HS-27A (cell line): ENCODE results near the gene TCF4.

ENCODE experiments used
- DNase-seq: peaks from one replicate; pipeline ENCODE4 v3.0.0-alpha.2; 2012; ENCODE audit warnings: low read depth, missing footprints

TCF4 gene

DNA sequence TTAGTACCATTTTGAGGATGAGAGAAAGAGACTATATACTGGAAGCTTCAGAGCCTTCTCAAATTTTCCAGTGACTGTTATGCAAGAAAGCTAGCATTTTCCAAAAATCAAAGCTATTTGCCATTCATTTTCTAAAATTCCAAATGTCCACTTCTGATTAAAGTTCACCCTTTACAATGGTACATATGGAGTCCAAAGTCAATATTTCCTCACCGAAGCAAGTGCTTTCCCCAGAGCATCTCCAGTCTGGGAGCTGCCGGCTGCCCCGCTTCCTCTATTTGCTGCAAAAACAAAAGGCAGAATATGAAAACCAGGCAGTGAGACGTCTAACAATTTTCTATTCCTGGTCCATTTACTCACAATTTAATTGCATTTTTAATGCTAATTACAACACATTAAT is 326.7 kb downstream of the TCF4 start:
- DNase-seq: no peak

DNA sequence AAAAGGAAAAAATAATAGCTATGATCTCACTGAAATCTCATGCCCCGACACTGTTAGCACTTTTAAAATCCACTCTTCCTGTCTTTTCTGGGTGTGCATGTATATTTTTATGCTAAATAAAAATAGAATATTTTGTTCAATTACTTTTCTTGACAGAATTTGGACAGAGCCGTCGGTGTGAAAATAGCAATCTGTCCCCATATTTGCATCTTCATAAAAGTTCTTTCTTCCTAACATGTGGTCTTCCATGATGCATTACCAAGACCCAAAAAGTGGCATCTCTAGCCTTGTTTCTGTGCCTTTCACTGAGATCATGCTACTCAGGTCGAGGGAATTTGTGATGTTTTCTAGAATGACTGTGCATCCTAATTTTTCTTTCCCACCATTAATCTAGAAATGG is 329.9 kb downstream of the TCF4 start:
- no peak for DNase-seq

DNA sequence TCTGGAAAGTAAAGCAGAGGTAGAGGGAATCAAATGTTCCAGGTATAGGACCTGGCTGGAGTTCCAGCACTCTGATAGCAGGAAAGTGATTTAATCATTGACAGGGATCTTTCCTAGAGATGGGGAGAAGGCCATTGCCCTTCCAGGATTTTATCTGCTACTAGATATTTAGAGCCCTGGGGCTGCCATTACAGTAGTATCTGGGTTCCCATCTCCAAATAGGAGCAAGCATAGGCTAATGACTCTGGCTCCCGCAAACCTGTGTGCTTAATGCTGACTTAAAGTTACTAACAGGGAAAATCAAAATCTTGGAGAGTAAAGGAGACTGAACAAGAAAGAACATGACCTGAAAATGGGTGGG is 331.1 kb downstream of the TCF4 start:
- DNase-seq: no peak

- DNase-seq: no peak
Observed at GRCh38 chr18:55256226-55256928, 331.6 kb downstream of the TCF4 start.

GRCh38 chr18:55253814-55254213 is 334.2 kb downstream of the TCF4 start:
- no peak for DNase-seq

DNA sequence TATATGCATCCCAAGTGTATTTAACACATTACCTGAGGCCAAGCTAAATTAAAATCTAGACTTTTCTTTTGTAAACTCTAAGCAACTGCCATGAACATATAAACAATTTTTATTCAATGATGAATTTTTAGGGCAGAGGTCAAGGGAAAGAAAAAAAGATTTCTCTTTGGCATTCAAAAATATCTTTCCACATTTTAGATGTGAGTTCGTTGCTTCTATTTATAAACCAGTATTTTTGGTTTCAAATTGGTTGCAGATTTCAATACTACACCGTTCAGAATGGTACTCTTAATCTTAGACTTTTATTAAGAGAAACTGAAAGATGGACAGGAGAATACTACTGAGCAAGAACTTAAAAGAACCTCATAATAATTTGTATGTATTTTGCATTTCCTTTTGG is 335.1 kb downstream of the TCF4 start:
- DNase-seq: no peak

- no peak for DNase-seq
Observed at GRCh38 chr18:55252053-55252675, 335.8 kb downstream of the TCF4 start.

GRCh38 chr18:55251254-55251971 is 336.6 kb downstream of the TCF4 start:
- DNase-seq: no peak

DNA sequence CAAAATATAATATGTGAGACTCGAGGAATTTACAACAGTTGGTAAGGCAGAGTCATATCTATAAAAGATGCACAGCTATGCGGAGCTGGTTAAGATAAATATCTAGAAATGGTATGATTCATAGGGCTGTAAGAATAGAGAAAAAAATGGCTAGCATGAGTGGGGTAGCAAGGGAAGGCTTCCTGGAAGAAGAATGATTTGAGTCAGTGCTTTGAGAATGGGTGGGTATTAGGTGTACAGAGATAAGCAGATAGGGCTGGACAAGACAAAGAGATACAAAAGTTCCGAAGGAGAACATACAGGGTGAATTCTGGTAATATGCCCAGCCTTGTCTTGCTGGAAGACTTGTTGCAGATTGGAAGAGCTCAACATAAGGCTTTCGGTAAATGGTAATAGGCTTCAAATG is 337.2 kb downstream of the TCF4 start:
- DNase-seq: no peak

DNA sequence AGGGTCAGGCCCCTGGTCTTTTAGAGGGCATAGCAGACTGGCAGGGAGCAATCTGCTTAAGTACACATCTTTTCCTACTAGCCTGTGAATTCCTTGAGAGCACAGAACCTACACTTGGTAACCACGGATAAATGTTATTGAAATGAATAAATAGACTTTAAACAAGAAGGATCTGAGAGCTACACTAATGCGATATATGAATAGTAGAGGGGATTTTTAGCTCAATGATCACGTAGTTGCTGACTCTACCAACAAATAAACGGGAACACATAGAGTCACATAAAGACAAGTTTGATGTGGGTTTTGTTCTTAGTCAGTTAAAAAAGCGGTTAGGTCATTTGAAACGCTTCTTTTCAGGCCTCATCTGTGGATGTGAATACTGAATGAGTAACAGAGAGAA is 338.4 kb downstream of the TCF4 start:
- no peak for DNase-seq

GRCh38 chr18:55248495-55248894 is 339.5 kb downstream of the TCF4 start:
- no peak for DNase-seq

GRCh38 chr18:55247032-55247431 is 341.0 kb downstream of the TCF4 start:
- DNase-seq: no peak

GRCh38 chr18:55246278-55246677 is 341.7 kb downstream of the TCF4 start:
- DNase-seq: no peak

DNA sequence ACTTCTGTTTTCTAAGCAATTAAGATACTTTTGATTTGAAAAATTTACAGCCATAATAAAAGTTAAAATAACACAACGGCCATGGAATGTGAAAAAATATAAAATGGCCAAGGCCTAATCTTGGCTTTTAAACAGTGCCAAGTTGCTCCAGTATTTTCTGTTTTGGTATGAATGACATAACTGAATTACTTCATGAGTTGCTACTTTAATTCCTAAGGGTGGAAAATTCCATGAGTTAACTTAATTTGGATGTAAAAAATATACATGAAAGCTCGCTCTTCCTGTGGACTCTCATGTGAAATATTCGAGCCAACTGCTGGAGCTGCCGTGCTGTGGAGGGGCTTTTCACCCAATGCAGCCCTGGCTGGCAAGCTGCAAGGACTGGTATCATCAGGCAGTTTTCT is 342.8 kb downstream of the TCF4 start:
- no peak for DNase-seq

DNA sequence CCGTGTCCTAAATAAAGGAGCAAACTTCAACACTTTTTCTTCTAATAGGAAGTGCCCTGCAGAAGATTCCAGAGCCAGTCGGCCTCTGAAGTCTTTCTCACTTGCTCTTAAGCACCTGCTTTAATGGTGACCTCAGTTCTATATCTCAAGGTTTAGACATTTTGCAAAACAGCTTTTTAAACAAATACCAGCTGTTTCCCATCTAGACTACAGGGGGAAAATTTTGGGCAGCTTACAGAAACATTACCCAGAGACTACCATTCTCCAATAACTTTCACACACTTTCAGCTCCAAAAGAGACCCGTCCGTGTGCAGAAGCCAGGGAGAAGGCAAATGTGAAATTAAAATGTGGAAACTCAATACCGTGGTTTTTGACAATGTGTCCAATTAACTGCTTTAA is 343.4 kb downstream of the TCF4 start:
- DNase-seq: no peak

GRCh38 chr18:55243857-55244256 is 344.1 kb downstream of the TCF4 start:
- DNase-seq: no peak

DNA sequence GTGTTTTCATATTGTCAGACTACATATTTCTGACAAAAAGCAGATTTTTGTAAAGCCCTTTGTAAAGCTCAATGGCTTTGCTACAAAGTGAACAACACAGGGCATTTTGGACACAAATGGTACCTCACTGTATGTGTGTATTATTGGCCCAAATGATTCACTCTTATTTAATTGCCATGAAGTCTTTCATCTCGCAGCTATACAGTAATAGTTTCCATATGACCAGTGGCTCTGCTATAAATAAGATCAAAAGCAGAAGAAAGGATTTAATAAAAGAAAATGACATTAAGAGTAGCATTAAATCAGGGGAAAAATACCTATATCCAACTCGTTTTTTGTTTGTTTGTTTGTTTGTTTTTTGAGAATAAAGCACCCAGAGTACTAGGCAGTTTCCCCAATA is 344.7 kb downstream of the TCF4 start:
- DNase-seq: no peak

DNA sequence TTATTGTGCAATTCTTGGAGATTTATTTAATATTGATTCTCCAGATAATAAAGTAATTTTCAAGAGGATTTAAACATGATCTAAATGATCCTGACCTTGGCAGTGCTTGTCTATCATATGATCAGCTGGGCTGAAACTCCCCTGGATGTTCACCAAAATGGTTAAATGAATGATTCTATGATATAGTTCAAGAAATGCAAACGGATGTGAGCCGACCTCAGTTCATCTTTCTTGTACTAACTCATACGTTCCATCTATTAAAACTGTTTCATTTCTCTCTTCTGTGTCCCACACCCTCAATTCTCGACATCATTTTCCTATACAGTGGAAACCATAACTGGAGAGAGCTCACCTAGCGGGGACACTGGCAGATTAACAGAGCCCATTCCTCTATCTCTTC is 347.0 kb downstream of the TCF4 start:
- DNase-seq: no peak

DNA sequence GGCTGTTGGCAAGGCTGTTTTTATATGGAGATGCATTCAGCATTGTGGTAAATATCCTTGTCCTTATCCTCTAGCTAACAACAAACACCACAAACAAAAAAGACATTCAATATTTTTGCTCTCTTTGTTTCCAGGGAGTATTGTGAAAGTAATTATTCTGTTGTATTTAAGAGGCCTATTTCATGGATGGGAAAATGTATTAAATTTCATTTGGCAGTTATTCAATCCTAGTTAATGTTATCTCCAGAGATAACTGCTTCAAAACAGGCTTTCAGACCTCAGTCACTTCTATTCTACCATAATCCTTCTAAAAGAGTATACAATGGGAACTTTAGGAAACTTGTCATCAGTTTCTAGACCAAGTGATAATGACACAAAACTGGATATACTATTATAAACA is 348.3 kb downstream of the TCF4 start:
- DNase-seq: no peak

GRCh38 chr18:55237660-55238059 is 350.3 kb downstream of the TCF4 start:
- DNase-seq: no peak

- no peak for DNase-seq
Observed at GRCh38 chr18:55236150-55236931, 351.7 kb downstream of the TCF4 start.

- DNase-seq: no peak
Observed at GRCh38 chr18:55235094-55235461, 352.9 kb downstream of the TCF4 start.
